Heart left ventricle (tissue), 13 donors: Measurements from ENCODE around the gene C8G.

Experiments used
- POLR2A ChIP-seq, 2 donors: fragments of 450-650 bp; IDR thresholded peaks; one replicate each; pipeline ENCODE4 v1.6.1; 2017; ENCODE audit warnings: antibody characterized with exemption in 2 of 2, mild to moderate bottlenecking in 2 of 2, moderate library complexity in 2 of 2
- TF ChIP-seq, protein P1 (sequence below), 12 donors: fragments of 200-600 bp; sonication (generic) in 4 of 12; IDR thresholded peaks; one replicate each; pipeline versions ENCODE4 v1.5.0 to v1.8.0; 2018 to 2022; ENCODE audit warnings: antibody characterized with exemption in 12 of 12, mild to moderate bottlenecking in 5 of 12
- donor health status: ischemic (EF 13 %, LVEDD 7.1; RV severe dilation, severe dysfunction).
- donor health status: DM: no; HTN: yes; CAD: no.
- donor health status: DM: no; HTN: no; CAD: no.
- donor health status: ischemic (EF 25% LVEDD 6.9; RV normal size, moderate dysfunction).
- donor health status: ischemic (EF 25% LVEDD 5.7; RV mildly dilated, moderate dysfunction).
- donor health status: ischemic (EF 35%, LVEDD 5.7; RV mildly dilated, moderate dysfunction).
- donor health status: nonischemic (EF 11% LVEDD 7.7; RV severe dilation, severe dysfunction).
- donor health status: DM: yes; HTN: yes; CAD: no.
- donor health status: PGD.
- donor health status: ischemic (EF 29% LVEDD 5.4; RV normal size, mild dysfunction).
- donor health status: nonischemic (EF 23%, LVEDD 6.1; RV moderate dilation, normal function).

DNA sequence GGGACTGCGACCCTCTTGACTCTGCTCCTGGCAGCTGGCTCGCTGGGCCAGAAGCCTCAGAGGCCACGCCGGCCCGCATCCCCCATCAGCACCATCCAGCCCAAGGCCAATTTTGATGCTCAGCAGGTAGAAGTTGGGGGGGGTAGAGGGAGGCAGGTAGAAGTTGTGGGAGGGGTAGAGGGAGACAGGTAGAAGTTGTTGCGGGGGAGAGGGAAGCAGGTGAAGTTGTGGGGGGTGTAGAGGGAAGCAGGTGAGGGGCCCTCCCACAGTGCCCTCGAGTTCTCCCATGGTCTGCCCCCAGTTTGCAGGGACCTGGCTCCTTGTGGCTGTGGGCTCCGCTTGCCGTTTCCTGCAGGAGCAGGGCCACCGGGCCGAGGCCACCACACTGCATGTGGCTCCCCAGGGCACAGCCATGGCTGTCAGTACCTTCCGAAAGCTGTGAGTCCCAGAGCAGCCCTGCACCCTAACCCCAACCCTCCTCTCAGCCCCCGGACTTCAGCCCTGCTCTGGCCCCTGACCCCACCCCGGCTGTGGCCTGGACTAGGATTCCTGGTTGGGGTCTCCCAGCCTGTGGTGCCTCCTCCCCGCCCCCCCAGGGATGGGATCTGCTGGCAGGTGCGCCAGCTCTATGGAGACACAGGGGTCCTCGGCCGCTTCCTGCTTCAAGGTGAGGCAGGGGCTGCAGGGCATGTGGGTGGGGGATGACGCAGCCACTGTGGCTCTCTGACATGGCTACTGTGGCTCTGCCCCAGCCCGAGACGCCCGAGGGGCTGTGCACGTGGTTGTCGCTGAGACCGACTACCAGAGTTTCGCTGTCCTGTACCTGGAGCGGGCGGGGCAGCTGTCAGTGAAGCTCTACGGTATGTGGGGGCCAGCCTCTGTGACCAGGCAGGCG, 537 bp downstream of the C8G start:
- TF ChIP-seq, protein P1, sequence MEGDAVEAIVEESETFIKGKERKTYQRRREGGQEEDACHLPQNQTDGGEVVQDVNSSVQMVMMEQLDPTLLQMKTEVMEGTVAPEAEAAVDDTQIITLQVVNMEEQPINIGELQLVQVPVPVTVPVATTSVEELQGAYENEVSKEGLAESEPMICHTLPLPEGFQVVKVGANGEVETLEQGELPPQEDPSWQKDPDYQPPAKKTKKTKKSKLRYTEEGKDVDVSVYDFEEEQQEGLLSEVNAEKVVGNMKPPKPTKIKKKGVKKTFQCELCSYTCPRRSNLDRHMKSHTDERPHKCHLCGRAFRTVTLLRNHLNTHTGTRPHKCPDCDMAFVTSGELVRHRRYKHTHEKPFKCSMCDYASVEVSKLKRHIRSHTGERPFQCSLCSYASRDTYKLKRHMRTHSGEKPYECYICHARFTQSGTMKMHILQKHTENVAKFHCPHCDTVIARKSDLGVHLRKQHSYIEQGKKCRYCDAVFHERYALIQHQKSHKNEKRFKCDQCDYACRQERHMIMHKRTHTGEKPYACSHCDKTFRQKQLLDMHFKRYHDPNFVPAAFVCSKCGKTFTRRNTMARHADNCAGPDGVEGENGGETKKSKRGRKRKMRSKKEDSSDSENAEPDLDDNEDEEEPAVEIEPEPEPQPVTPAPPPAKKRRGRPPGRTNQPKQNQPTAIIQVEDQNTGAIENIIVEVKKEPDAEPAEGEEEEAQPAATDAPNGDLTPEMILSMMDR (IDR thresholded peaks at IDR 0.05), result no peak
- TF ChIP-seq POLR2A (IDR thresholded peaks at IDR 0.05), result no peak
